GM21576 (cell line): ENCODE results near the gene KLHL17.

Experiments
- ATAC-seq: cut with Tn5 transposase; IDR thresholded peaks from one replicate; pipeline ENCODE4 v1.9.1; 2021; ENCODE audit warnings: mild to moderate bottlenecking, moderate library complexity; ENCODE audit not compliant: unreplicated experiment

The KLHL17 gene

DNA sequence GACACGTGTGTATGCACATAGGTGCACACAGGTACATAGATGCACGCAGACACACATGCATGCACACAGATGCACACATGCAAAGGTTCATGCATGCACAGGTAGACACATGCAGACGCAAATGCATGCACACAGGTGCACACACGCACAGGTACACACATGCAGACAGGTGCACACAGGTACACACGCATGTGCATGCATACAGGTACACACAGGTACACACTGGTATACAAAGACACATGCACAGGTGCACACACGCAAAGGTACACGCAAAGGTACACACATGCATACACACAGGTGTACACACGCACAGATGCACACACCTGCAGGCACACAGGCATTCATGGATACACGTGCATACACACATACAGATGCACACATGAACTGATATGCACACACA, 10.1 kb upstream of the KLHL17 start:
- ATAC-seq, result no peak

DNA sequence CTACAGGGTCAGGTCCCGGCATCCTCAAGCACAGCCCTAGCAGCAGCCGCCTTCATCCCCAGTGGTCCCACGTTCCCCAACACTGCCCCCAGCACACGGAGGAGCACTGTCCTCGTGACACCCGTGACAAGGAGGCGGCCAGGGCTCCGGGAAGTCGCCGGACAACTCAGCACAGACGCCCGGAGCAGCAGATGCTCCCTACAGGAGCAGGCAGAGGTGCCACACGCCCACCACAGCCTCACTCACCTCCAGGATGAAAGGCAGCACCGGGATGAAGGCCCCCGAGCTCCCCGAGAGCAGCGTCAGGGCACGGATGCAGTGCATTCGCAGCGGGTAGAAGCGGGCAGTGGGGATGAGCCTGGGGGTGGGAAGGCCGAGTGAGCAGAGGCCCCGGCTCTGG, 9.5 kb upstream of the KLHL17 start:
- no peak for ATAC-seq

DNA sequence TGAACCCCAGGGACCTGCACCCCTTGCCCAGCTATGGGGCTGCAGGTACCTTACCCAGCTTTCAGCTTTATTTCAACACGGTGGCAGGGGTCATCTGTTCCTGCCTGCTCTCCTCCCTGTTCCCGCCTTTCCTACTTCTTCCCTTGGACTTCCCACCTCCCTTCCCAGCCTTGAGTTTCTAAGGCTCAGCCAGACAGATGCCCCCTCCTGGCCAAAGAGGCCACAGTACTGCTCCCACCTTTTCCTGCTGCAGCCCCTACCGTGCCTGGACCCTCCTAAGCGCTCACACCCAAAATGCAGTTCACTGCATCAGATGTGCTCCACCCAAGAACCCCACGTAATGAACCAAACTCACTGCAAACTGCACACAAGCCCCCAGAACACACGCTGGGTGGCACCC, 9.0 kb upstream of the KLHL17 start:
- no peak for ATAC-seq

DNA sequence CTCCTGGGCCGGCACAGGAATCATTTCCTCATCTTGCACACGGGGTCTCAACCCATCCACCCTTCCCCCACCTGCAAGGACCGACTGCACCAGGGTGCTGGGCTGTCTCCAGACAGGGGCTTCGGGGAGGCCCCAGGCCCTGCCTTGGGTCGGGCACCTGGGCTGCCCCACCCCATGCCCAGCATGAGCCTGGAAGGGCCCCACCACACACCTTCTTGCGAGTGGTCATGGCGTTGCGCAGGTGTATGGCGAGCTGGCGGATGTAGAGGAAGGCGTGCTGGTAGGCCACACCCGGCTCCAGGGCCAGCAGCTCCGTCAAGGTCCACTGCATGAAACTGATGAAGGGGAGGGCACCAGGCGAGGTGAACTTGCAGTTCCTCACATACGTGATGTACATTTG, 8.2 kb upstream of the KLHL17 start:
- ATAC-seq, result no peak

DNA sequence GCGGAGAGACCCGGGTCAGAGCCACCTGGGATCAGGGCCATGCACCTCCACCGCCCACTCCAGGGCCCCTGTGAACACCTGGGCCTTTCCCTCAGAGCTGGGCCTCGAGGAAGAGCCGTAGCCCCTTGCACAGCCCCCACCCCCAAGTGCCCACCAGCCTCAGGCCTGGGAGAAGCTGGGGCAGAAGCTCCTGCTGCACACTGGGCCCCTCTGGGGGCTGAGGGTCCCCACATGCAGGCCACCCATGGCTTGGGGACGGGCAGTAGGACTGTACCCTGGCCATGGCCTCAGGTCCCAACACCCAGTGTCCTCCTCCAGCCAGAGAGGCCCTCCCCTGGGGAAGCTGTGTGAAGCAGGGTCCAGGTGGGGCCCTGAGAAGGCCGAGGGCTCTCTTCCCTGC, 7.8 kb upstream of the KLHL17 start:
- ATAC-seq, result no peak

DNA sequence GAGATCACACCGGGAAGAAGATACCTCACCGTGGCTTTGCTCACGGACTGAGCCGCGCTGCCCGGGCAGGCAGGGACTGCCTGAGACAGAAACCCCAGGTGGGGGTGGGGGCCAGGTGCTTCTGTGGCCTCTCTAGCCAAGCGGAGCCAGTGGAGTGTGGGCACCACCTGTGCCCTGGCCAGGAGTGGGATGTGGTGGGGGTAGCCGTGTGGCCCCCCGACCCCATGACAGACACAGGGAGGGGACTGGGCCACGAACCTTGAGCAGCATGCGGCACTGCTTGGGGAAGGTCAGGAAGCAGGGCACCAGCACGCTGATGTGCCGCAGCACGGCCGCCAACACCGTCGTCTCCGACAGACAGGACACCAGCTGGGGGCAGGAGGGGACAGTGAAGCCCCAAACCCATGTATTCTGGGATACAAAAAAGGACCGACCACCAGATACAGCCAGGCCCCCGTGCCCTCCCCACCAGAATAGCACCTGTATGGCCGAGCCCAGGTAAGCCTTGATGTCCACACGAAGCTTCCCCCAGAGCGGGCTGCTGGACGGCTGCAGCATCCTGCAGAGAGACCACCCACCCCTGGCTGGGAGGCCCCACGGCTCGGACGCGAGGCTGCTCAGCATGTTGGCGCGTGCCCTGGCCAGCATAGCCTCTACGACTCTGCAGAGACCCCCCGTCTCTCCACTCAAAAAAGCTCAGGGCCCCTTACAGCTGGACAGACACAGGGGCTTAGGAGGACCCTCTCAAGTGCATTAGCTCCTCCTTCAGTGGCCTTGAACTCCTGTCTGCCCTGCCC, 6.7 kb upstream of the KLHL17 start:
- no peak for ATAC-seq

DNA sequence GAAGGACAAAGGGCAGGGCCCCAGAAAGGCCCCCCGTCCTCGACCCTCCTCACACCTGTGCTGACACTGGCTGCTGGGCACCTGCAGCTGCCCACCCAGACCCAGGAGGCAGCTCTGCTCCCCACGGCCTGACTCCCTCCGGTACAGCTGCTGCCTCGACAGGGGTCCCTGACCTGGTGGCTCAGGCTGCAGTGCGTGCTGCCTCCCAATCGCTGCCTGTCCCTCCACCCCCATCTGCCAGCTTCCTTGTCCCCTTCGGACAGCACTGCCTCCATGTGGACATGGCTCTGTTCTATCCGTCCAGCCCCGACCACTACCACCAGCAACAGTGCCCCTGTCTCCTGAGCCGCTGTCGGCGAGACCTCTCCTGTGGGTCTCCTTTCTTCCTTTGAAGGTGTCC, 5.5 kb upstream of the KLHL17 start:
- no peak for ATAC-seq

DNA sequence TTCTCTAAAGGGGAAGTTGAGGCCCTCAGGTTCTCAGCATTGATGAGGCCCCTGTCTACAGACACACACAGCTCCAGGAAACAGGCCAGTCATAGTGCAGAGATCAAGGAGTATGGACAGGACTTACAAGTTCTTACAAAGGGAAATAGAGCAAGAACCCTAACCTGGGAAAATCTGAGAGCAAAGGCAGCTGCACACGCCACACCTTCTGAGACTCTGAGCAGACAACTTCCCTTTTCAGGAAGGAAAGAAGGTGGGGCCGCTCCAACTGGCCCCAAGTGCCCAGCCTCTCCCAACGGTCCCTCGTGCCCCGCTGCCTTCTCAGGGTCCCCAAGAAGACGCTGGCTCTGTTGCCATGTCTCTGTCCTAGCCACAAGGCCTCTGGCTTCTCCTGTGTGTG, 4.9 kb upstream of the KLHL17 start:
- ATAC-seq, result no peak

DNA sequence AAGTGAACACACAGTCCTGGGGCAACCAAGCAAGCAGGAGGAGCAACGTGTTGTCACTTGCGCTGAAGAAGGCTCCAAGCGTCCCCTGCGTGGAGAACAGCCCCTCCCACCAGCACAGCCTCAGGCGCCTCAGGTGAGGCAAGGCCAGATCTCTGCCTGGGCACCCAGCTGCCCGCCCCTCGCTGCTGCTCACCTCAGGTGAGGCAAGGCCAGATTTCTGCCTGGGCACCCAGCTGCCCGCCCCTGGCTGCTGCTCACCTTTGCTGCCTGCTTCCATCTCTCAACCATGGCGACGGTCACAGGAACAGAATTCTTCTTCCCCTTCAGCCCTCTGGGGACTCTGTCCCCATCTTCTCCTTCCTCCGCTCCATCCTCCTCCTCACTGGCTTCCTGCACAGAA, 3.7 kb upstream of the KLHL17 start:
- no peak for ATAC-seq

DNA sequence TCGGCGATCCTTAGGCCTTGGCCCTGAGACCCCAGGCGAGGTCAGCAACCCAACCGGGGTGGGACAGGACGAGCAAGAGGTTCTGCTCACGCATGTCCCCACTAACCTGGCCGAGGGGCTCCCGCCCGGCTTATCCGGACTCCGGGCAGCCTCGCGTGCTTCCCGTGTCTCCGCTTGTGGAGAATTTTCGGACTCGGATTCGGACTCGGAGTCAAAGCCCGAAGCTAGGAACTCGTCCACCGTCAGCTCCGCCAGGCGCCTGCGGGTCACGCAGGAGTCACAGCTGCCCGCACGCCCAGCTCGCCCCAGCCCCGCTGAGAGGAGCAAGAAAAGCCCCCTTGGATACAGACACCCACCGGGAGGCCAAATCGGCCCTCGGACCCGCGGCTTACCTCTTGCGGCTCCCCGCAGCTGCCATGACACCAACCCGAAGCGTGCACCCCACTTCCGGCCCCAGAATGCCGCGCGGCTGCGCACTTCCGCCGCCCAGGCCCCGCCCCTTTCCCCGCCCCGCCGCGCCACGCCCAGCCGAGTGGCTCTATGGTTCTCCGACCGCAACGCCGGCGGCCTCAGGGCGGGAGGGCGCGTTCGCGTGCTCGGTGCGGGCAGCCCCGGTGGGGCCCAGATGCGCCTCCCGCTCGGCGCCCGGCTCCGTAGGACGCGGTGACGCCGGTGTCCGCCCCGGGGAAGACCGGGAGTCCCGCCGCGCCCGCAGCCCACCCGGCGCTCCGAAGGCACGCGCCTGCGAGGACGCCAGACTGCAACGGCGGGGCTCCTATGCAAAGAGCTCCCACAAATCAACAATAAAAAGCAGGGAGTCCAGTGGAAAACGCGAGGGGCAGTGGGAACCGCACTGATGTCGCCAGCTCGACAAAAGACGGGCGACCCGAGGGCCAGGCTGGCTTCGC, 1.3 kb upstream of the KLHL17 start, which contains the start of gene NOC2L:
Gene NOC2L, minus strand, starts transcription at position 434 of the 908 bp plus-strand sequence. Its CDS starts 16 bp downstream, at position 418.
- ATAC-seq, result peak; percentile 71

DNA sequence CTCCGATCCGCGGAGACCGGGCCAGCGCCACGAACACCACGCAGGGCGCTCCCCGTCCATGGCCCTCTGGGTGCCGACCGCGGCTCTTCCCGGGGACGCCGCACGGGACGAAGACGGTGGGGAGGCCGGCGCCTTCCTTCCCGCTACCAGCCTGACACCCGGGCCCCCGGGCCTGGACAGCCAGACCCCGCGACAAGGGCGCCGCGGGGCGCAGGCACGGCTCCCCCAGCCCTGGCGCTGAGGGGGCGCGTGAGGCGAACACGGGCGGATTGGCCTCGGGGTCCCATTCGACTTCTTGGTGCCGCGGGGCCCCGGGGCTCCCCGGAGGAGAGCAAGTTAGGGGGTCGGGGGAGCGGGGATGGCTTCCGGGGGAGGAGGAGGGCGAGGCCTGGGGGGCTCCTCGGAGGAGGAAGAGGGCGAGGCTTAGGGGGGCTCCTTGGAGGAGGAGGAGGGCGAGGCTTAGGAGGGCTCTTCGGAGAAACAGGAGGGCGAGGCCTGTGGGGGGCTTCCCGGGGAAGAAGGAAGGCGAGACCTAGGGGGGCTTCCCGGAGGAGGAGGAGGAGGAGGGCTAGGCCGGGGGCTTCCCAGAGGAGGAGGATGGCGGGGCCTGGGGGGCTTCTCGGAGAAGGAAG, 537 bp upstream of the KLHL17 start:
- no peak for ATAC-seq

DNA sequence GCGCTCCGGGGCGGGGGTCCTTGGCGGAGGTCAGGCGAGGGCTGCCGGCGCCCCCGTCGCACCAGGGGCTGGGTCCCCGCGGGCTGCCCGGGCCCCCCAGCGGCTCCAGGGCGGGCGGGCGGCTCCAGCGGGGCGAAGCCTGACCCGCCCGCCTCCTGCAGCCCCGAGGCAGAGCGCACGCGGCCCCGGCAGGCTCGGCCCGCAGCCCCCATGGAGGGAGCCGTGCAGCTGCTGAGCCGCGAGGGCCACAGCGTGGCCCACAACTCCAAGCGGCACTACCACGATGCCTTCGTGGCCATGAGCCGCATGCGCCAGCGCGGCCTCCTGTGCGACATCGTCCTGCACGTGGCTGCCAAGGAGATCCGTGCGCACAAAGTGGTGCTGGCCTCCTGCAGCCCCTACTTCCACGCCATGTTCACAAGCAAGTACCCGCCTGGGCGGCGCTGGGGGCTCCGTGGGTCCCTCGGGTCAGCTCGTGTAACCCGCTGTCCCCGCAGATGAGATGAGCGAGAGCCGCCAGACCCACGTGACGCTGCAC, 817 bp downstream of the KLHL17 start:
- ATAC-seq, result no peak

DNA sequence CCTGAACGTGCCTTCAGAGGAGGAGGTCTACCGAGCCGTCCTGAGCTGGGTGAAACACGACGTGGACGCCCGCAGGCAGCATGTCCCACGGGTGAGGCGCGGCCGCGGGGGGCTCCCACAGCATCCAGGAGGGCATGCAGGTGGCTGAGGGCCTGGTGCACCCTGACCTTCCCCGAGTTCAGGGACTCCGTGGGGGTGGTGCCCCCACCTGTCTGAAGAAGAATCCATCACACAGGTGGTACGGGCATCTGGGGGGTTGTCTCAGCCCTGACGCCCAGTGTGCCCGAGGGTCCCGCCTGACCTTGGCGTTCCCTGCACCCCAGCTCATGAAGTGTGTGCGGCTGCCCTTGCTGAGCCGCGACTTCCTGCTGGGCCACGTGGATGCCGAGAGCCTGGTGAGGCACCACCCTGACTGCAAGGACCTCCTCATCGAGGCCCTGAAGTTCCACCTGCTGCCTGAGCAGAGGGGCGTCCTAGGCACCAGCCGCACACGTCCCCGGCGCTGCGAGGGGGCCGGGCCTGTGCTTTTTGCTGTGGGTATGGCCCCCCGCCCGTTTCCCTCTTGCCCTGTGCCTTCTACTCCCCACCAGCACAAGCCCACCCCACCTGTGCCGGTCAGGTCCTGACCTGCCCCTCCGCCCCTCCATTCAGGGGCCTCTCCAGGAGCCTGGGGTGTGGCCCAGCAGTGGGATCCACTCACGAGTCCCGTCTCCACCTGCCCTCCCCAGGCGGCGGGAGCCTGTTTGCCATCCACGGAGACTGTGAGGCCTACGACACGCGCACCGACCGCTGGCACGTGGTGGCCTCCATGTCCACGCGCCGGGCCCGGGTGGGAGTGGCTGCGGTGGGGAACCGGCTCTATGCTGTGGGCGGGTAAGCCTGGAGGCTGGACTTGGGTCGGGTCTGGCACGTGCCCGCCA, 2.3 kb downstream of the KLHL17 start:
- no peak for ATAC-seq

DNA sequence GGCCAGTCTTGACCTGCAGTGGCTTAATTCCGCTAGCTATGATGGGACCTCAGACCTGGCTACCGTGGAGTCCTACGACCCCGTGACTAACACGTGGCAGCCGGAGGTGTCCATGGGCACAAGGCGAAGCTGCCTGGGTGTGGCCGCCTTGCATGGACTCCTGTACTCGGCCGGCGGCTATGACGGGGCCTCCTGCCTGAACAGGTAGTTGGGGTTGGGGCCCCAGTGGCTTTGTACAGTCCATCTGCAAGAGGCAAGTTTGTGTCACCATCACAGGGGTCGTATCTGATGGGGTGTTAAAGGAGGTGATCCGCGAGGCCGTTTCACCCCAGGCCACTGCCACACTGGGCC, 2.9 kb downstream of the KLHL17 start:
- ATAC-seq, result no peak

DNA sequence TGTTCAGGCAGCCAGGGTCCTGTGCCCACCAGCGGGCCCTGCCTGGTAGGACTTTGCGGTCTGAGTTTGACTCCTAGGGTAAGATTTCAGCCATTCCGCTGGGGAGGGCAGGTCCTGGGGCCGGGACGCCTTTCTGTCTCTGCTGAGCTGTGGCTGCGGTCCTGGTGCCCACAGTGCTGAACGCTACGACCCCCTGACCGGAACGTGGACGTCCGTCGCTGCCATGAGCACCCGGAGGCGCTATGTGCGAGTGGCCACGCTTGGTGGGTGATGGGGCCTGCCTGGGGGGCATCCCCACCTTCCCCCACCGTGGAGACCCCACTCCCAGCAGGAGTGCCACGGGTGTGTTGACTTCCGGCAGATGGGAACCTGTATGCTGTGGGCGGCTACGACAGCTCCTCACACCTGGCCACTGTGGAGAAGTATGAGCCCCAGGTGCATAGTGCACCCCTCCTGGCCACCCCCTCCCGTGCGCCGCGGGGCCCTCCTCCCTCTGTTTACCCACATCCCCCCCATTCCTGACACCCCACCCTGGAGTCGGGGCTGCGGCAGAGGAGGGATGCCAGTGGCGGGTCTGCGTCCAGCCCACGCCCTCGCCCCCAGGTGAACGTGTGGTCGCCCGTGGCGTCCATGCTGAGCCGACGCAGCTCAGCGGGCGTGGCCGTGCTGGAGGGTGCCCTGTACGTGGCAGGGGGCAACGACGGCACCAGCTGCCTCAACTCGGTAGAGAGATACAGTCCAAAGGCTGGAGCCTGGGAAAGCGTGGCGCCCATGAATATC, 3.6 kb downstream of the KLHL17 start:
- no peak for ATAC-seq

DNA sequence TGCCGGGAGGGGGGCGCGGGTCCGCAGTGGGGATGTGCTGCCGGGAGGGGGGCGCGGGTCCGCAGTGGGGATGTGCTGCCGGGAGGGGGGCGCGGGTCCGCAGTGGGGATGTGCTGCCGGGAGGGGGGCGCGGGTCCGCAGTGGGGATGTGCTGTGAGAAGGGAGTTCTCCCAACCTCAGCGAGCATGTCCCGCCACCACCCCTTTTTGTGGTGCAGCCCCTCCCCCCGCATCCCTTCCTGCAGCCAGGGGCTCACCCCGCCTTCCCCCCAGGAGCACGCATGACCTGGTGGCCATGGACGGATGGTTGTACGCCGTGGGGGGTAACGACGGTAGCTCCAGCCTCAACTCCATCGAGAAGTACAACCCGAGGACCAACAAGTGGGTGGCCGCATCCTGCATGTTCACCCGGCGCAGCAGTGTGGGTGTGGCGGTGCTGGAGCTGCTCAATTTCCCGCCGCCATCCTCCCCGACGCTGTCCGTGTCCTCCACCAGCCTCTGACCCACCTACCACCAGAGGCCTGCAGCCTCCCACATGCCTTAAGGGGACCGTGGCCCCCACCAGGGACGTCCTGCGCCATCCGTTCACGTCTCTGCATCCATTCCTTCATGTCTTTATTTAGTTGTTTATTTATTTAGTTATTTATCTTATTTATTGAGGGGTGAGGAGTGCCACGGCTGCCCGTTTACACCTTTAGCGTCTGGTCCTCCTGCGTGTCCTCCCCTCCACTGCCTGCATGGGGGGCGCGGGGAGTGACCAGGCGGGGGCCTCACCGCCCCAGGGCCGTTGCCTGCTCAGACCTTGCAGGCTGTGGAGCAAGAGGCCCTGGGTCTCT, 4.5 kb downstream of the KLHL17 start:
- no peak for ATAC-seq

DNA sequence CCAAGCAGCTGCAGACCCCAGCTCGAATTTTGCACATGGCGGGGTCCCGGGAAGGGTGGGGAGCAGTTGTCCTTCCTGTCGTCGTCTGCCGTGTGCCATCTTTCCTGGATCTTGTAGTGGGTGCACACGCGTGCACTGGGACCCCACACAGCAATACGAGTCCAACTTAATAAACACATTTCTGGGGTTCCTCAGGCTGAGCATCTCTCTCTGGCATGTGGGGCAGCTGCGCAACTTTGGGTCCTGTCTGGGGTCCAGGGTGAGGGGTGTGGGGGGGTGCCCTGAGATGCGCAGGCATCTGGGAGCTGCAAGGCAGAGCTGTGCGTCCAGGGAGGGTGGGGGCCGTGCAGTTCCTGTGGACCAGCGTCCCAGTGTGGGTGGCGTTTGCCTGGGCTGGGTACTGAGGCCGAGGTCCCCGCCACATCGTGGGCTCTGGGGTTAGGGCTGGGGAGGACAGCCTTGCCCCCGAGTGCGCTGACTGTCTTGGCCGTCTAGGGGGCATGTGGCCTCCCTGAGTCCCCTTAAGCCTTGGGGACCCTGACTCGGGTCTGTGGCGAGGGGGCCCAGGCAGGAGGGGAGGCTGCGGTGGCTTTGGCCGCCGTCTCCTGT, 5.2 kb downstream of the KLHL17 start:
- ATAC-seq, result no peak

DNA sequence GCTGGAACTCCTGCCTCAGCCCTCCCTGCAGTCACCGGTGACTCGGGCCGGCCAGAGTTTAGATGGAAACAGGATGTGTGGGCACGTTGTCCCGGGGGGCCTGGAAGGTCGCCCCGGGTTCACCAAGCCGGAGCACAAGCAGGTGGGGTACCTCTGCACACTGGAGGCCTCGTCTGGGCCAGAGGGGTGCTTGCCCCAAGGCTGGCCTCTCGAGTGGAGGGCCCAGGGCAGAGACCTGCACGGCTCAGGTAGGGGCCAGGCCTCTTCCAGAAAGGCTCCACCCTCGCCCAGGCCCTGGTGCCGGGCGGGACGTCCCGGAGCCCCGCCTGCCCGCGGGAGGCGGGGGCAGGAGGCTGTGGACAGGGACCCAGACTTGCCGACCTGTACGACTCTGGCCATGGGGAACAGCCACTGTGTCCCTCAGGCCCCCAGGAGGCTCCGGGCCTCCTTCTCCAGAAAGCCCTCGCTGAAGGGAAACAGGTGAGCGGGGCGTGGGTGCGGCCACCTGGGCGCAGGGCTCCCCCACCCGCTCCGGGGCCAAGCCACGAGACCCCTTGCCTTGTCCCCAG, 5.8 kb downstream of the KLHL17 start, which contains the start of gene PLEKHN1:
Gene PLEKHN1, plus strand, starts transcription at position 348 of the 569 bp plus-strand sequence. Its CDS starts 50 bp downstream, at position 398.
- no peak for ATAC-seq
